Fibroblast of the aortic adventitia (primary cell): ENCODE data around the gene TMEM273. TPM values are rescaled to one million over a fixed set of nuclear protein-coding genes. Genes with fewer than 3 reads are reported as not detected.

ENCODE experiments used
- DNase-seq: peaks from one replicate; pipeline ENCODE4 v3.0.0-alpha.2; 2010; ENCODE audit warnings: low read depth
- H3K4me3 ChIP-seq: 2 replicates; pipeline ENCODE4 v1.5.1; 2011; ENCODE audit warnings: low read depth, mild to moderate bottlenecking, control low read depth, low read length, moderate library complexity
- CTCF ChIP-seq: IDR thresholded peaks from 2 replicates; pipeline ENCODE4 v1.5.1; 2011; ENCODE audit warnings: mild to moderate bottlenecking, low read length, control low read depth, inconsistent platforms; ENCODE audit not compliant: insufficient read depth
- total RNA-seq: library from RNA; depleted of rRNA; stranded (reverse); fragments of >200 nt; gene quantifications from 2 replicates; pipeline ENCODE4 v1.2.3, GENCODE V29; 2012; ENCODE audit warnings: low replicate concordance

Gene TMEM273
- total RNA-seq, 1 donor: not detected

DNA sequence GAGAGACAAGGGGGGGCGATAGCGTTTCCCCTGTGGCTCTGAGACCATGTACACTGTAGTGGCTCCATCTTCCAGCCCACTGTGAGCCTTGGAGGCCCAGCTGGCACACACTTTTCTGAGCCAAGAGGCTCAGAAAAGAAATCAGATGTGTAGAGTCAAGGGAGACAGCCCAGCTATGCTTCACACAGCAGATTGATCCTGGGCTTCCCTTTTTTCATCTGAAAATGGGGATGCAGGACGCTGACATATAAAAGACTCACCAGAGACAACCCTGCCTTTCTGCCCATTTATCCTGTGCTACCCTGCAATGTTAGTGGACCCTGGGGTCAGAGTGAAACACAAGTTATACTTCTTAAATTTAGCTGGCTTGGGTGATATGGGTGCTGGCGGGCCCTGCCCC lies 14.3 kb downstream of the TMEM273 start:
- no peak for TF ChIP-seq CTCF
- no peak for DNase-seq
- no peak overlapping the region for H3K4me3 ChIP-seq

- DNase-seq: no peak
- no peak overlapping the region for H3K4me3 ChIP-seq
- no peak for TF ChIP-seq CTCF
Observed at GRCh38 chr10:49173201-49173772, 14.9 kb downstream of the TMEM273 start.

GRCh38 chr10:49172777-49173132 lies 15.4 kb downstream of the TMEM273 start:
- no peak for TF ChIP-seq CTCF
- DNase-seq: no peak
- H3K4me3 ChIP-seq: no peak overlapping the region

DNA sequence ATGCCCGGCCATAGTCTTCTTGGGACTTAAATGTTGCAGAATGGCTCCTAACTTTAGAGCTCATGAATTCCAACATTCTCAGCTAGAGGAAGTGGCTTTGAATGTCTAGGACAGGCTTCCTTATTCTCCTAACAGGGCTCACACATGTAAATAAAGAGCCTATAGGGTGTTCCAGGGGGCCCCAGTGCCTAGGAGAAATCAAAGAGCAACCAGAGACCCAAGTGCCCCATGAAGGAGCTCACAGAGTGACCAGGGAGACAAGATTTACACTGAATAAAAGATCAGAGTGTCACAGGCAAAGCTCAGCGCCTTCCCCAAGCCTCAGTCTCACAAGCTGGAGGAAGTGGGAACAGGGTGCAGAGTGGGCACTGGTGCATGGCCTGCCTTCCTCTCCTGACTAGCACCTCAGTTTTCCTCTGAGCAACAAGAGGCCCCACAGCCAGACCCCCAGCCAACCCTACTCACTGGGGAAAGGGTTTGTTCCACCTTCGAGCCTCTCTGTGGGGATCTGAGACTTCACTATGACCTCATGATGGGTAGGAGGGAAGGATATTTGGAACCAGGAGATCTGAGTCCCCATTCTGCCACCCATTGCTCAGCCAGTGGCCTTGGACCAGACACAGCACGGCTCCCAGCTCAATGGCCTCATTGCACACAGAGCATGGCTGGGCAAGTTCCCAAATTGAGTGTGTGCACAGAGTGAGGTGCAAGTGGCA lies 16.0 kb downstream of the TMEM273 start:
- no peak overlapping the region for H3K4me3 ChIP-seq
- no peak for DNase-seq
- TF ChIP-seq CTCF: no peak

DNA sequence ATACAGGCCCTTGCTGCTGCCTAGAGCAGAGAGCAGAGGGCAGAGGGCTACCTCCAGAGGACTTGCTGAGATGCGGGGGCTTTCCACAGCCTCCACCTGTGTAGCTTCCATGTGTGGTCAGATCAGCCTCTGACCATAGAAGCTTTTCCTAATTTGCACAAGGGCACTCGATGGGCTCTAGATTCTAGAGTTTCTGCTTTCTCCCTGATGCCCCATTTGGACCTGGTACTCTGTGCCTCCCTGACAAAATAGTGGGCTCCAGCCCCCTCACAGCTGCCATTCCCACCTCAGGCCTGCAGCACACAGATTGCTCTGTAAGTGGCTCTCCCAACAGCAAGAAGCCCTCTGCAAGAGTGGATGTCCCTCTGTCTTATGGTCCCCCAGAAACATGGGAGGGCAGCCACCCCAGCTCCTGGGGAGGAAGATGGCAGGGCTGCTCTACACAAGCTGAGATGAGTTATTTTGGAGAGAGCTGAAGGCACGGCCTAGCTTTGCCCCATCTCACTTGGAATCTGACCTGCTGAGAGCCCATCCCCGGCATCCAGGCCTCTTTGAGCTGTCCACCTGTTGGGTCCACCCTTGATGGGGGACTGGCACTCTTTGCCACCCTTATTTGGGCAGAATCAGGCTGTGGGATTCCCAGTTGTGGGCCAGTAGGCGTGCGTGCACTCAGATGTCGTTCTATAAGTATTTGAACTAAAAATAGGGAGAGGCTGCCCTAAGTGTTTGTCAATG lies 16.7 kb downstream of the TMEM273 start:
- TF ChIP-seq CTCF: no peak
- no peak overlapping the region for H3K4me3 ChIP-seq
- no peak for DNase-seq

DNA sequence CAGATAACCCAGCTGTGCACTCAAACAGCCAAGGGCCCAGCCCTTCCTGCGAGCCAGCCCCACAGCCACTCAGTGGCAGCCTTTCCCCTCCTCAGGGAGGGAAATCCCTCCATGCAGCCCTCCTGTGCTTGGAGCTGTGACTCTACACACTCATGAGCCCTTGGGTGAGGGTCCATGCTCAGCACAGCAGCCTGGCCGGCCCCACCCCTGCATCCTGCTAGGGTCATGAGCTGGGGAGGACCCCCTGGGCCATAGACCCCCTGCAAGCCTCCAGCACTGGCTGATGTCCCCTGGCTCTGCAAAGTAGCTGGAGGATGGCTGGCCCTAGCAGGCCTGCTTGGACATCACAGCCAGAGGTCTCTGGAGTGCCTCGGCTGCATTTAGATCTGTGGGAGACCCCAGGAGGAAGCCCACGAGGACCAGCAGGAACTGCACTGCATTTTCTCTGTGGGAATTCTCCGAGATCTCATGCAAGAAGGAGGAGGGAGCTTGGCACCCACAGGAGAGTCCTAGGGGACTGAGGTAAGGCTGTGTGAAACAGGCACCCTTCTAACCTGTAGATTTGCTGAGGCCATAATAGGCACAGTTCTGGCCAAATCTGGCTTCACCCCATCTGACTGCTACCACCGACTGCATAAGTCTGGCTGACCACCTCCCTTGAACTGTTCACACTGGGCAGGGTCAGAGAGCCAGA lies 17.4 kb downstream of the TMEM273 start:
- no peak for TF ChIP-seq CTCF
- DNase-seq: no peak
- H3K4me3 ChIP-seq: no peak overlapping the region
